GM19023 (cell line): ENCODE data around the gene WDR4.
"Not testable (repeated sequence)": the region's sequence is repeated elsewhere in the genome, so short reads cannot be mapped to it uniquely, and the experiment has no call there.

ENCODE experiments used
- ATAC-seq: cut with Tn5 transposase; IDR thresholded peaks from one replicate; pipeline ENCODE4 v1.9.1; 2021; ENCODE audit warnings: mild to moderate bottlenecking, moderate library complexity; ENCODE audit not compliant: unreplicated experiment

WDR4 gene

GRCh38 chr21:42878993-42879787, at the start of gene WDR4:
Gene WDR4 (minus strand): TSS chr21:42879539. CDS start chr21:42879495, 44 bp downstream.
- peak; percentile 88 for ATAC-seq

DNA sequence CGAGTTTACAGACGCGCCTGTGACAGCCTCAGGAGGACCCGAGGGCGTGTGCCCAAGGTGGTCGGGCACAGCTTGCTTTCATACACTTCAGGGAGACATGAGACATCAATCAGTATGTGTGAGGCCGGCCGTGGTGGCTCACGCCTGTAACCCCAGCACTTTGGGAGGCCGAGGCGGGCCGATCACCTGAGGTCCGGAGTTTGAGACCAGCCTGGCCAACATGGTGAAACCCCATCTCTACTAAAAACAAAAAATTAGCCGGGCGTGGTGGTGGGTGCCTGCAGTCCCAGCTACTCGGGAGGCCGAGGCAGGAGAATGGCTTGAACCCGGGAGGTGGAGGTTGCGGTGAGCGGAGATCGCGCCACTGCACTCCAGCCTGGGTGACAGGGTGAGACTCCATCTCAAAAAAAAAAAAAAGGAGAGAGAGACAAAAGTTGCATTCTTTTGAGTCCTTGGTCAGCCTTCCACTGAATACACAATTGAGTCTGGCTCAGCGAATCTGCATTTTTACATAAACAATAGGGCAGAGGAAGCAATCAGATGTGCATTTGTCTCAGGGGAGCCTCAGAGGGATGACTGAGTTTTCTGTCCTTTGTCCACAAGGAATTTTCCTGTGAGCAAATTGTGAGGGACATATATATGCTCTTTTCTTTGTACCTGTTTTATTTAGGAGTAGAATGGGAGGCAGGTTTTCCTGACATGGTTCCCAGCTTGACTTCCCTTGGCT, 48.3 kb upstream of the WDR4 start:
- ATAC-seq: not testable (repeated sequence)

- no peak for ATAC-seq
Observed at GRCh38 chr21:42925114-42925926, 46.0 kb upstream of the WDR4 start, which contains the start of gene ERVH48-1. Gene ERVH48-1 (minus strand): TSS chr21:42925630. CDS start chr21:42919006, 6,624 bp downstream.

- no peak for ATAC-seq
Observed at GRCh38 chr21:42924433-42924751, 45.1 kb upstream of the WDR4 start.

- ATAC-seq: peak; percentile 55
Observed at GRCh38 chr21:42923553-42924432, 44.5 kb upstream of the WDR4 start.

- no peak for ATAC-seq
Observed at GRCh38 chr21:42922918-42923317, 43.6 kb upstream of the WDR4 start.

DNA sequence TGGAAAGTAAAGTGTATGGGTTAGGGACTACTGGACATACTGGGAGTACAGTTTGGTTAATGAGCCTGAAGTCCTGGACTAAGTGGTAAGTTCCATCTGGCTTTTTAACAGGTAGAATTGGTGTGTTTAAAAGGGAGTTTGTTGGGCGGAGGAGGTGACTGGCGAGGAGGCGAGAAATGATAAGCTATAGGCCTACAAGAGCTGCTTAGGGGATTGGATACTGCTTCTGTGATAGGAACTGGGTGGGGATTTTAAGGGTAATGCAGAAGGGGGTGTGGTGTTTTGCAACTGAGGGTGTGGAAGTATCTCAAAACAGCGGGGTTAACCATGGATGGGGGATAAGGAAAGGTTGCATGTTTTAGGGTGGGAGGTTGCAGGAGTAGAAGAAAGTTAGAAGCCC, 42.6 kb upstream of the WDR4 start:
- ATAC-seq: no peak

GRCh38 chr21:42918291-42918690, 39.0 kb upstream of the WDR4 start:
- ATAC-seq: no peak

GRCh38 chr21:42913476-42913875, 34.1 kb upstream of the WDR4 start:
- ATAC-seq: no peak

GRCh38 chr21:42911920-42912319, 32.6 kb upstream of the WDR4 start:
- ATAC-seq: not testable (repeated sequence)

- ATAC-seq: not testable (repeated sequence)
Observed at GRCh38 chr21:42908484-42908883, 29.1 kb upstream of the WDR4 start.

DNA sequence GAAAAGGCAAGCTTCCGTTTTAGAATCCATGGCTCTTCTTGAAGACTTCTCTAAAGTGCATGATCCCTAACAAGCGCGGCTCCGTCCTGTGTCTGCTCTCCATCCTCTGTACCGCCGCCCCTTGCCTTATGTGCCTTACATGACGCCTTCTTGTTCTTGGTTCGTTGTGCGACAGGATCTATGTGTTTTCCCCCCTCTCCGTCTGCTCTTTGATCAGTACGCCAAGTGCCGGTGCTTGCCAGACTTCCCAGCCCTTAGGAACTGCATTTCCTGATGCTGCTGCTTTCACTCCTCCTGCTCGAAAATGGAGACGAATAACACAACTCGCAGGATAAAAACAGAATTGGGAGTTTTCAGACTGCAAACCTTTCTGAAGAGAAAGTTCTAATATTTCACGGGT, 26.9 kb upstream of the WDR4 start:
- ATAC-seq: no peak

- no peak for ATAC-seq
Observed at GRCh38 chr21:42905195-42905594, 25.9 kb upstream of the WDR4 start.

DNA sequence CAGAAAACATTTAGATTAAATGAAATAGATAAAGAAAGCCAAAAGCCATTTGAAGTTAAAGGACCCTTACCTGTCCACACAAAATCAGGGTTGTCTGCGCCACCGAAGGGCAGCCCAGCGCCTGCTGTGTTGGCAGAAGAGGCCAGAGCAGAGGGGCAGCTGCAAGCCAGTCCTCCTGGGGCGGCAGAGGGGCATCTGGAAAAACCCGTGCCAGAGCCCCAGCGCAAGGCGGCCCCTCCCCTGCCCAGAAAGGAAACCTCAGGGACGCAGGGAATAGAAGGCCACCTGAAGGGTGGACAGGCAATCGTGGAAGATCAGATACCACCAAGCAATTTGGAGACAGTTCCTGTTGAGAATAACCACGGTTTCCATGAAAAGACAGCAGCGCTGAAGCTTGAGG, 24.5 kb upstream of the WDR4 start:
- no peak for ATAC-seq

DNA sequence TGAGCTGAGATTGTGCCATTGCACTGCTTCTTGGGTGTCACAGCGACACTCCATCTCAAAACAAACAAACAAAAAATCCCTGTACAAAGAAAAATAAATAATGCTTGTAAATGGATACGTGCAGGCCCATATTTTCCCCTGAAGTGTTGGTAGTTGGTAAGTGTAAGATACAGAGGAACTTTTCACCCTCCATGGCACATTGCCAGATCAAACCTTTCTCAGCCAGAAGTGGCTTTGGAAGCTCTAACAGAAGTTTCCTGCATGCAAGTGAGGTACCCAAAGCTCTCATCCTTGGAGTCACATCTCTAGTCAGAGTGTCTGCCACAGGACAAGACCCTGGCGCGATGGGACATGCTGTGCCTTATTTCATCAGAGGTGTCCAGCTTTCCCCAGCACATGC, 21.1 kb upstream of the WDR4 start:
- ATAC-seq: no peak

DNA sequence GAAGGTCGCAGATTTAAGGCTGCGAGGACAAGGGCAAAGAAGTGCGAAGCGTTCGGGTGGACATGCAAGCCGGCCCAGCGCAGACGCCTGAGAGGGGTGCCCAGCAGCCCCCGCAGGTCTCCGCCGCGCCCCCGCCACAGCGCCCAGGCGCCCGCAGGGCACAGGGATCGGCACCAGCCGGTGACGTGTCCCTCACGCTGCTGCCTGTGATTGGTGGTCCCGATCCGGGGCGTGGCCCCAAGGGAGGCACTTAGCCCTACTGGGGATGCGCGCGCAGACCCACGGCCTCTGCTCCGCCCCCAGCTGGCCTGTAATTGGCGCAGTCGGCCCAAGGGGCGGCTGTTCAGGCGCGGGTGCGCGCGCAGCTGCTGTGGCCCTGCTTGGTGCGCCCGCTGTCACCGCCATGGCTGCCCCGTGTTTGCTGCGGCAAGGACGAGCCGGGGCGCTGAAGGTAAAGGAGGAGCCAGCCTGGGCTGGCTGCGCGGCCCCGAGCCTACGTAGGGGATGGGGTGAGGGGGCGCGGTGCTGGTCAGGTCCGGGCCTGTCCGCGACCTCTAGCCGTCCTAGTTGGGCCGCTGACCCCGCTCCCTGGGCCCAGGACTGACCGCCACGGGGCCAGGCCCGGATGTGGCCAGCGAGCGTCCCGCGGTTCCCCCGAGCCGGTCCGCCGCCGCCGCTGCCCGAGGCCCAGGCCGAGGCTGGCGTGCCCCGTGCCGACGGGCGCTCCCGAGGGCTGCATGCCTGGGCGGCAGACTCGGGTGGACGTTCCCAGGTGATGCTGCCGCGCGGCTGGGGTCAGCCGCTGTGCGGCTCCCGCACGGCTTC, 13.8 kb upstream of the WDR4 start, which contains the start of gene NDUFV3:
Gene NDUFV3, plus strand, starts transcription at position 379 of the 825 bp plus-strand sequence. Its CDS starts 25 bp downstream, at position 404.
- peak; percentile 90 for ATAC-seq

DNA sequence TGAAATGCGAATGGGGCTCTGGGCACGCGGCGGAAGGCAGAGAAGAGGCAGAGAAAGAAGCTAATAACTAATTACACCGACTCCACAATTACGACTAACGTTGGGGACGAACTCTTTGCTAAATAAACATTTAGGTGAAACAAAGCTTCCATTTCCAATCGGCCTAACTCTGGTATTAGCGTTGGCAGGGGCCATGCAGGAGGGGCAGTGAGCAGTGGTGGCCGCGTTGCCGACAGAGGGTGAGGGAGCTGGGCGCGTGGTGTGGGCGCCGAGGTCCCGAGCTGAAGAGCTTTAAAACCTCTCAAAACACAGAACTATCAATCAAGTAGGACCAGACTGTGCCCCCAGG, 13.2 kb upstream of the WDR4 start:
- ATAC-seq: peak; percentile 23

DNA sequence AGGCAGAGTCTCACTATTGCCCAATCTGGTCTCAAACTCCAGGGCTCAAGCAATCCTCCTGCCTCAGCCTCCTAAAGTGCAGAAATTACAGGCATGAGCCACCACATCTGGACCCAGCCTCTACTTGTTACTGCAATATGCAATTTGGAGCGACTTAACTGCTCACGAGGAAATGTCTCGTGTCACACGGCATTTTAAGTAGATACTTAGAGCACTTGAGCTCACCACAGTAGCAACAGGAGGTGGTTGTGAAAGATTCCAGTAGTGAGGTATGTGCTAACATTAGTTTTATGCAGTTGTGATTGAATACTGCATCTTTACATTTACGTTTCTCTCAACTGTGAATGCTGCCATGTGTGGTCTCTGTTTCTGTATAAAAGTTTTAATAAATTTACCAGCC, 8.0 kb upstream of the WDR4 start:
- ATAC-seq: no peak

DNA sequence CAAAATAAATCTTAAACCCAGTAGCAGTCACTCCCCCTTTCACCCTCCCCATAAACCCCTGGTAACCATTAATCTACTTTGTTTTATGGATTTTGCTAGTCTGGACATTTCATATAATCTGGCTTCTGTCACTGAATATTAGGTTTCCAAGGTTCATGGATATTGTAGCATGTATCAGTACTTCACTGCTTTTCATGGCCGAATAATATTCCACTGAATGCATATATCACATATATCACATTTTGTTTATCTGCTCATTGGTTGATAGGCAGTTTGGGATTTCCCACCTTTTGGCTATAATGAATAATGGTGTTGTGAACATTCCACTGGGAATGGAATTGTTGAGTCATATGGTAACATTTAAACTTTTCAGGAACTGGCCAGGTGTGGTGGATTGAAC, 4.6 kb upstream of the WDR4 start:
- no peak for ATAC-seq

DNA sequence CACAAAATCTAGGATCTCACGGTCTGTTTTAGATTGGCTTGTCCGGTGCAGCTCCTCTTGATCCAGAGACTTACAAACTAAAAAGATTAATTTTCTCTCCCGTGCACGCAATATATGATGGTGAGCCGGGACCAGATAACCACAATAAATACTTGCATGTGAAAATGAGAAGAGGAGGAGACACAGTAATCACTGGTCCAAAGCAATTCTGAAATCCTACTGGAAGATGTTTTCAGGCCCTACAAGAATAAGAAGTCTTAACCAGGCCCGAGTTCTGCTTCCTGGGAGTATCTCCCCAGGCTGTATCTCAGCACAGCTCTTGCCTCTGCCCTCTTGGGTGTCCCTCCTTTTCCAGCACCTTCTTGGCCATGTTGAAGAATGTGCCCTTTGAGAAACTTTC, 1.0 kb upstream of the WDR4 start:
- no peak for ATAC-seq
